Pancreas (tissue), 10 donors: ENCODE data around the gene CEP131. TPM values are rescaled to one million over a fixed set of nuclear protein-coding genes. Genes with fewer than 3 reads are reported as not detected.

Source experiments
- ATAC-seq, 4 donors: fragments of 200-7000 bp; cut with Tn5 transposase; one replicate each; pipeline versions ENCODE4 v1.8.0 to v1.9.1; 2020; ENCODE audit warnings: mild to moderate bottlenecking in 4 of 4, moderate library complexity in 4 of 4
- DNase-seq, 6 donors: peaks; one replicate each; pipeline ENCODE4 v3.0.0-alpha.2; 2020
- FAIRE-seq: peaks from 2 replicates; lab custom pipeline; 2012; peaks lifted over from hg19 to GRCh38; lab: Jason Lieb, UNC
- H3K27ac ChIP-seq, 4 donors: fragments of 200-600 bp; sonication (generic); 1 replicate in 3 of 4; 2 replicates in 1 of 4; pipeline versions ENCODE4 v1.5.0 to v1.8.0; 2020
- H3K27me3 ChIP-seq, 4 donors: fragments of 200-600 bp; one replicate each; pipeline ENCODE4 v1.8.0; 2021
- H3K36me3 ChIP-seq, 3 donors: fragments of 200-600 bp; sonication (generic) in 1 of 3; one replicate each; pipeline versions ENCODE4 v1.5.0 to v1.8.0; 2020 to 2021
- H3K4me1 ChIP-seq, 3 donors: fragments of 200-600 bp; one replicate each; pipeline ENCODE4 v1.8.0; 2021
- H3K4me3 ChIP-seq, 4 donors: fragments of 200-600 bp; sonication (generic) in 2 of 4; one replicate each; pipeline versions ENCODE4 v1.5.0 to v1.8.0; 2020 to 2021
- H3K9me3 ChIP-seq, 4 donors: fragments of 200-600 bp; one replicate each; pipeline ENCODE4 v1.8.0; 2021
- CTCF ChIP-seq, 4 donors: fragments of 200-600 bp; sonication (generic) in 3 of 4; IDR thresholded peaks; one replicate each; pipeline versions ENCODE4 v1.5.0 to v1.8.0; 2021; ENCODE audit warnings: antibody characterized with exemption in 4 of 4
- WGBS, 2 donors: extraction: QIAGEN DNeasy Blood & Tissue Kit; methylation state at CpG; one replicate each; pipeline ENCODE4 v1.1.7; 2013; 5-methylcytosine and 5-hydroxymethylcytosine counted together
- intact Hi-C, 3 donors: fragments of 100-400 bp; cut with DNase I; formaldehyde crosslinking; loops; one replicate each; pipeline versions ENCODE4 v1.11.1 to v1.14.2; 2022
- polyA plus RNA-seq, 2 donors: library from polyadenylated mRNA; stranded (reverse); fragments of 200-250 nt; gene quantifications; one replicate each; pipeline ENCODE4 v1.2.3, GENCODE V29; 2013
- total RNA-seq, 6 donors: library from RNA; stranded (reverse); fragmentation: NEBNext Ultra II Directional in 4 of 6; extraction: Animal tissue kit (Norgen Biotek cat#: 25700) in 4 of 6; gene quantifications; one replicate each; pipeline versions ENCODE4 v1.2.1 to v1.2.4, GENCODE V29; 2021 to 2023
- donor health status: healthy with polysubstance abuse.
- donor health status: DM: no; HTN: no; CAD: no; lungs with moderate emphysema.
- donor health status: DM: no; HTN: no; CAD: no.
- donor health status: control.
- donor health status: control.
- donor health status: Bipolar disorder and iron deficiency.
- donor health status: DM: yes; HTN: yes; CAD: no.
- donor health status: DM: no; HTN: no; CAD: no.
- donor health status: DM: no; HTN: no; CAD: no.
- donor health status: DM: yes; HTN: yes; CAD: no.

The CEP131 gene
- total and polyA plus RNA-seq, 8 donors = 3.4 to 22.8 (median 4.6) TPM

- DNase-seq = peak in 2 of 6 donors; percentile 11 to 44
- Histone ChIP-seq H3K4me1 (no peaks in the 10 kb centered on the region), H3K9me3 (no peaks in the 10 kb centered on the region), H3K36me3 (no peaks in the 10 kb centered on the region), H3K27ac (no peak overlapping the region), H3K27me3 (no peaks in the 10 kb centered on the region), H3K4me3 (no peak overlapping the region)
- no peak for ATAC-seq
- TF ChIP-seq CTCF (IDR thresholded peaks at IDR 0.05) = no peak
- no peak for FAIRE-seq
- intact Hi-C loops = no loop called here
- WGBS, 2 donors = 76 to 79% methylated on average over 5 of the region's 5 CpGs
Measured at GRCh38 chr17:81182596-81182995, 40.2 kb downstream of the CEP131 start.

- intact Hi-C loops = no loop called here
- 87 to 89% methylated on average over 19 of the region's 19 CpGs for WGBS, 2 donors
Measured at GRCh38 chr17:81181811-81182185, 41.0 kb downstream of the CEP131 start.

GRCh38 chr17:81180836-81181810 is 41.6 kb downstream of the CEP131 start:
- intact Hi-C loops = no loop called here
- DNase-seq = peak in 2 of 6 donors; percentile 26 to 71
- Histone ChIP-seq H3K36me3 (no peaks in the 10 kb centered on the region), H3K4me1 (no peaks in the 10 kb centered on the region), H3K27ac (no peak overlapping the region), H3K9me3 (no peaks in the 10 kb centered on the region), H3K4me3 (no peak overlapping the region), H3K27me3 (no peaks in the 10 kb centered on the region)
- FAIRE-seq = no peak
- 79 to 81% methylated on average over 38 to 49 of the region's 49 CpGs for WGBS, 2 donors
- no peak for TF ChIP-seq CTCF (IDR thresholded peaks at IDR 0.05)
- no peak for ATAC-seq

More at GRCh38 chr17:81181811-81182185, 41.0 kb downstream of the CEP131 start:
- H3K27me3 ChIP-seq = no peaks in the 10 kb centered on the region
- H3K4me3 ChIP-seq = no peak overlapping the region
- FAIRE-seq = no peak
- no peak for TF ChIP-seq CTCF (IDR thresholded peaks at IDR 0.05)
- H3K4me1 ChIP-seq = no peaks in the 10 kb centered on the region
- H3K9me3 ChIP-seq = no peaks in the 10 kb centered on the region
- no peak for DNase-seq
- H3K27ac ChIP-seq = no peak overlapping the region
- ATAC-seq = no peak
- no peaks in the 10 kb centered on the region for H3K36me3 ChIP-seq

GRCh38 chr17:81179861-81180260 is 42.9 kb downstream of the CEP131 start:
- ATAC-seq (no peak), DNase-seq (peak in 2 of 6 donors; percentile 19 to 44), FAIRE-seq (no peak)
- H3K4me1 ChIP-seq = no peaks in the 10 kb centered on the region
- H3K4me3 ChIP-seq = no peak overlapping the region
- 75 to 87% methylated on average over 12 of the region's 12 CpGs for WGBS, 2 donors
- TF ChIP-seq CTCF (IDR thresholded peaks at IDR 0.05) = no peak
- H3K27ac ChIP-seq = no peak overlapping the region
- no peaks in the 10 kb centered on the region for H3K36me3 ChIP-seq
- no peaks in the 10 kb centered on the region for H3K27me3 ChIP-seq
- H3K9me3 ChIP-seq = no peaks in the 10 kb centered on the region
- intact Hi-C loops = no loop called here

GRCh38 chr17:81179220-81179619 is 43.5 kb downstream of the CEP131 start:
- intact Hi-C loops = no loop called here
- Histone ChIP-seq H3K4me1 (no peaks in the 10 kb centered on the region), H3K27ac (no peak overlapping the region), H3K9me3 (no peaks in the 10 kb centered on the region), H3K27me3 (no peaks in the 10 kb centered on the region), H3K4me3 (no peak overlapping the region), H3K36me3 (no peaks in the 10 kb centered on the region)
- WGBS, 2 donors = 70 to 78% methylated on average over 8 to 9 of the region's 9 CpGs
- DNase-seq = peak in 2 of 6 donors; percentile 11 to 67
- ATAC-seq = no peak
- no peak for TF ChIP-seq CTCF (IDR thresholded peaks at IDR 0.05)
- FAIRE-seq = no peak
